ENCODE measurements around the gene SLC4A8.
"Not testable (repeated sequence)": the region's sequence is repeated elsewhere in the genome, so short reads cannot be mapped to it uniquely, and the experiment has no call there.

SLC4A8 gene

DNA sequence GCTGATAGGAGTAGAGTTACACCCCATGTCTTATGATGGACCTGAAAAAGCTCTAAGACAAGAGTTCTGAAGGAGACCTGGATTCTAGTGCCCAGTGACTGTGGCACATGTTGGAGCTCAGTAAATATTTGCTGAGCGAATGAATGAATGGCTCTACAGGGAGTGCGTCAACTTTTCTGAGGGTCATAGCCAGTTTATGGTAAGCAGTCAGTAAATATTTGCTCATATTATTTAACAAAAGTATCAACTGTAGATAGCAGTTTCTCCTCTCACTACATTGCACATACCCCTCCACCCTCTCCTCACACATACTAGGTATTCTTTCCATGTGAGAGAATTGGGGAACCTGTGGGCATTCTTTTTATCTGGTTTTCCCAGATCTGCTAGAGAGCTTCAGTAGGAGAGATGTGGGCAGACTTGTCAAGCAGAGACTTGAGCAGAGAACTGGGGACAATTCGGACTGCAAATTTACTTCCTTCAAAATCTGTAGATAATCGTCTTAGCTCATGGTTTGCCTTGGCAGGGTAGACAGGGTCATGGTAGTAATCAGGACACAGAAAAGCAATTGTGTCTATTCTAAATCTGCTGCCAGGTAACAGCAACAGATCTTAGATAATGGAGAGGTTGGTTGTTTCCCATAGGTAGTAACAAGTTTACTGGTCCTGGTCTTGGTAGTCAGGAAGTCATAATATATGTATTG, 5.7 kb downstream of the SLC4A8 start:
- no peak for DNase-seq

GRCh38 chr12:51432921-51433320, 8.3 kb downstream of the SLC4A8 start:
- no peak for DNase-seq

DNA sequence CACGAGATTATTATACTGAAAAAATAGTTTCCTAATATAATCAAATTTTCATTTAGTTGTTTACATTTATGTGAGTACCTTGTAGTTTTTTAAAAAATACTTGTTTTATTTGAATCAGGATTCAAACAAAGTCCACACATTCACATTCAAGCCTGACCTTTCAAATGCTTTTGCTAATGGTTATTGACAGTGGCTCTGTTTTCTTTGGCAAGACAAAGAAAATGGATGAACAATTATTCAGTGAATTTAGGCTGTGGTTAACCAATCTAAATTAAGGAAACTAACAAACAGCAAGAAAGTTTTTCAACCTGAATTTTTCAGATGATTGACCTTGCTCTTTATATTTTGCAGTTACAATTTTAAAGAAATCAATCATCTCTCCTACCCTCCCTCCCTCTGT, 9.7 kb downstream of the SLC4A8 start:
- DNase-seq, result no peak

GRCh38 chr12:51437431-51437830, 12.8 kb downstream of the SLC4A8 start:
- DNase-seq, result no peak

DNA sequence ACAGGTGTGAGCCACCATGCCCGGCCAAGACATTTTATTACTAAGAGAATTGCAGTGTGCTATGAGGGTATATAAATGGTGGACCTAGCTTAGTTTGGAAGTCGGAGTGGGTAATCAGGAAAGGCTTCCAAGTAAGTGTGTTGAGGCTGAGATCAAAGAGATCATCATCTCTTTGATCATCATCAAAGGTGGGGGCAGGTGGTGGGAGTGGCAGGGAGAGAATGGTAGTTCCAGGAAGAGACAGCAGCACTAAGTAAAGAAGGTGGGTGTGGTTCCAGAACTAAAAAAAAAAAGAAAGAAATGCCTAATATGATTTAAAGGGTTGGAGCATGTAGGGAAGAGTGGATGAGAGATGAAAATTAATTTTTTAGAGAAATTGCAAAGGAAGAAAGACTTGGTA, 14.7 kb downstream of the SLC4A8 start:
- no peak for DNase-seq

GRCh38 chr12:51441583-51441982, 17.0 kb downstream of the SLC4A8 start:
- DNase-seq, result peak in 1 of 2 donors; percentile 25

GRCh38 chr12:51442324-51442723, 17.7 kb downstream of the SLC4A8 start:
- DNase-seq, result no peak

GRCh38 chr12:51443573-51443972, 18.9 kb downstream of the SLC4A8 start:
- no peak for DNase-seq

DNA sequence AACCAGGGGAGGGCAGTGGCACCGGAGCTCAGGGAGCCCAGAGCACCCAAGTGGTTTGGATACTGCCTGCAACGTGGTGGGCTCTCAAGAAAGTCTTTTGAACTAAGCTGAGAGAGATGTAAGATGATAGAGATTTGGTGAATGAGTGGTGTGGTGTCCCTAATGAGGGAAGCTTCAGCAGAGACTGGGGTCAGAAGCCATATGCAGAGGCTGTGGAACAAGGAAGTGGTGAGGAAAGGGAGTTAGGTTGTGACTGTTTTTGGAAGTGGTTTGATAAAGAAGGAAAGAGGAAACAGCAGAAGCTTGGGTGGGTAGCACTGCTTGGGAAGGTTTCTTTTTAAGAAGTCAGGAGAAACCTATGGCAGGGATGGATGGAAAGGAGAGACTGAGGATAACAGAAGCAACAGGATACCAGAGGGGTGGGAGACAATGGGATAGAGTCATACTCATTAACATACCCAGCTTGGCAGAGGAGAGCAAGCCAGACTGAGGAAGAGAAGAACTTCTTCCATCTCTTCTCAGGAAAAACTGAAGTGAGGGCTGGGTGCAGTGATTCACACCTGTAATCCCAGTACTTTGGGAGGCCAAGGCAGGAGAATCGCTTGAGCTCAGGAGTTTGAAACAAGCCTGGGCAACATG, 24.1 kb downstream of the SLC4A8 start:
- no peak for DNase-seq

GRCh38 chr12:51449580-51450246, 25.1 kb downstream of the SLC4A8 start:
- no peak for DNase-seq

DNA sequence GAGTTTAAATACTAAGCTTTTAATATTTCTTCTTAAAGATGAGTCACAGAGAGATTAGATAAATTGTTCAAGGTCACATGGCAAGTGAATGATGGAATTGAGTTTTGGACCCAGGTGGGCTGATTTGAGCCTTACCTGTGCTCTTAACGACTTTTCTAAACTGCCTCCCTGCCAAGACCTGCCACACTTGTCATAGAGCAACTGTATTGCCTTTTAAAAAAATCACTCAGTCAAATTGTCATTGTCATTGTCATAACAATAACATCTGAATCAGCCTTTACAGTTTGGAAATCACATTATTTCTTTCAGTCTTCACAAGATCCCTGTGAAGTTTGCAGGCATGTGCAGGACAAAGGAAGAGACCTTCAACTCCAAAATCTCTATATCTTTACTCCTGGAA, 25.7 kb downstream of the SLC4A8 start:
- DNase-seq, result no peak

- no peak for DNase-seq
Measured at GRCh38 chr12:51450806-51451205, 26.2 kb downstream of the SLC4A8 start.

DNA sequence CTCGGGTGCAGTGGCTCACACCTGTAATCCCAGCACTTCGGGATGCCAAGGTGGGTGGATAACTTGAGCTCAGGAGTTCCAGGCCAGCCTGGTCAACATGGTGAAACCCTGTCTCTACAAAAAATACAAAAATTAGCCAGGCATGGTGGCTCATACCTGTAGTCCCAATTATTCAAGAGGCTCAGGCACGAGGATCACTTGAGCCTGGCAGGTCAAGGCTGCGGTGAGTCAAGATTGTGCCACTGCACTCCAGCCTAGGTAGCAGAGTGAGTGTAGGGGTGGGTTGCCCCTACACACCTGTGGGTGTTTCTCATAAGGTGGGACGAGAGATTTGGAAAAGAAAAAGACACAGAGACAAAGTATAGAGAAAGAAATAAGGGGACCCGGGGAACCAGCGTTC, 29.4 kb downstream of the SLC4A8 start:
- DNase-seq, result not testable (repeated sequence)

DNA sequence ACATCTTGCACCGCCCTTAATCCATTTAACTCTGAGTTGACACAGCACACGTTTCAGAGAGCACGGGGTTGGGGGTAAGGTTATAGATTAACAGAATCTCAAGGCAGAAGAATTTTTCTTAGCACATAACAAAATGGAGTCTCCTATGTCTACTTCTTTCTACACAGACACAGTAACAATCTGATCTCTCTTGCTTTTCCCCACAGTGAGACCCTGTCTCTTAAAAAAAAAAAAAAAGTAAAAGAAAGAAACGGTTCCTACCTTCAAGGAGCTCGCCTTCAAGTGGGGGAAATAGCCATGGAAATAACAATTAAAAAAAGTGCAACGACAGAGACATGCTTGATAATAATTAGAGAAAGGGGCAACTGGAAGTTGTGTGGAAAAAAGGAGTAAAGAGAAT, 30.4 kb downstream of the SLC4A8 start:
- not testable (repeated sequence) for DNase-seq

DNA sequence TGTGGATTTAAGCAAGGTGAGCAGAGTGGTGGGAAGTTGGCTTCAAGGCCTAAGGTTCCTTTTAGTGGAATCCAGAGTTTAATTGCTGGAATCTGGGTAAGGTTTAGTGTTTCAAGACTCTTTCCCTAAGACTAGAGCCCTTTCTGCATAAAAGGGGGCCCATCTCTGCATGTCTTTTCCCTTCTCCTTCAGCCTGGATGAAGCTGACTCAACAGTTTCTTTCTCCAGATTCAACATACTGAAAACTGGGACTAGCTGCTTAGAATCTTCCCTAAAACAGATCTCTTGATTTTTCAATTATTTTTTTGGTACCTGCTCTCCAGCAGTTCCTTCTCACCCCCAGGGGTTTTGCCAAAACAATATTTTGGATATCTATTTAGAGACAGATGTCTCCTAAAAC, 34.0 kb downstream of the SLC4A8 start:
- no peak for DNase-seq

GRCh38 chr12:51460519-51460918, 35.9 kb downstream of the SLC4A8 start:
- DNase-seq, result no peak

DNA sequence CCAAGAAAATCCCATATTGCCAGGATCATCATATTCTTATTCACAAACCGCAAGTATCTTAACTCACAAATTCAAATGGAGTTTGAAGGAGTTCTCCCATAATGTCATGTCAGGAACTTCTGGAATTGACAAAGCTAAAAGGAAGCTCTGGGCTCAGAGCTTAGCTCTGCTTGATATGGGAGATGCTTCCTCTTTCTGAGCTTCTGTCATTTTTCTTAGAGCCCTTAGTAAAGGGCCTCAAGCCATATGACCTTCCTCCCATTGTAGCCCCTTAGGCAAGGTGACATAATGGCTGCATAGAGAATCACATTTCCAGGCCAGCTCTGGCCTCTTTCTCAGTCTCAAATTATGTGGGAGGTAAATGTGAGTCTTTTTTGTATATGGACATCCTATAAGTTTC, 40.9 kb downstream of the SLC4A8 start:
- DNase-seq, result no peak

DNA sequence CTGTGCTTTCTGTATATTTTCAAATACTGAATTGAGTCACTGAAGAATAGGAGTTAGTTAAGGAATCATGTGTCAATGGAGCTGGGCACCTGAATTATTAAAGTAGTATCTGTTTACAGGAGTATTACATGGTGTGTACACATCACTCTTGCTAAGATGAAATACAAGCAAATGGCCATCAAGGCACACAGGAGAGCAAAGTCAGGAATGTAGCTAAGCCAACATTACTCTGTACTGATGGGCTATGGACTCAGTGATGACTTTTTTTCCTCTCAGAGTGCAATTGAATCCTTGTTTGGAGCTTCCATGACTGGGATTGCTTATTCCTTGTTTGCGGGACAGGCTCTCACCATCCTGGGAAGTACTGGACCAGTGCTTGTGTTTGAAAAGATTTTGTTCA, 45.5 kb downstream of the SLC4A8 start:
- no peak for DNase-seq

DNA sequence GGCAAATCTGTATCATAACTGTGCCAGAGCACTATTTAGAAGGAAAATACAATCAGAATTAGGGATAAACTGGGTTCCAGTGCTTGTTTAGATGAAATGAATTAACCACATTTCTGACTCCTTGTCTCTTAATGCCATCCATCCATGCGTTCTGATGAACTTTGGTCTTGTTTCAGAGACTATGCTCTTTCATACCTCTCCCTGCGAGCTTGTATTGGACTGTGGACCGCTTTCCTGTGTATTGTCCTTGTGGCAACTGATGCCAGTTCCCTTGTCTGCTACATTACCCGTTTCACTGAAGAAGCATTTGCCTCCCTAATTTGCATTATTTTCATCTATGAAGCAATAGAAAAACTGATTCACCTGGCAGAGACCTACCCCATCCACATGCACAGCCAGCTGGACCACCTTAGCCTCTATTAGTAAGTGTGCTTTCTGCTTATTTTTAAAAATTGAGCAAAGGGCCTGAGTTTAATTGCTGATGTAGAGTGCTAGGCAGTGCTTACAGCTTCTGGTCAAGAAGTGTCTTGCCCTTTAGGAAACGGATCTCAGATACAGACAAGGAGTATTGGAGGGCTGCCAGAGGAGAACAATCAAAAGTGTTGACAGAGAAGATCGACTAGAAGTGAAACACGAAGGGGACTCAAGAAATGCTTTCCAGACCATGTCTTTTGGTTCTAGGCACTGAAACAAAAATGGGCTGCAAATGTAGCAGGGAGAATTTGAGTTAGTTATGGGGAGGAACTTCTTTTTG, 46.7 kb downstream of the SLC4A8 start:
- no peak for DNase-seq

GRCh38 chr12:51472984-51473383, 48.4 kb downstream of the SLC4A8 start:
- DNase-seq, result no peak

- no peak for DNase-seq
Measured at GRCh38 chr12:51473947-51474346, 49.3 kb downstream of the SLC4A8 start.

DNA sequence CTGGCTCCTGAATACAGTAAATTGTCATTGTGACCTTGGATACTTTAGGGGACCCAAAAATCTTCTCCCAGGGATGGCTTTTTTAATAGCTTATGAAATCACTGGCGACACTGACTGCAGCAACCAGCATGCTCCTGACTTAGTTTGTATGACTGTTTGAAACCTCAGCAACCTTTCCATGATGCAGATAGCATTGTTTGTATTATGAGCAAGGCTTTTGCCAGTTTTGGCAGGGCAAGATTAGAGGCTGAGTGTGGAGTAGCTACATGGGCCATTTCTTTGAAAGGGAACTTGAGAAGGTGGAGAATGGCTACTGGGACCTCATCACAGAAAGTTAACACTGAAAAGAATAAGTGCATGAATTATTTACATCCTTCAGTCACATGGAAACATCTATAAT, 50.9 kb downstream of the SLC4A8 start:
- DNase-seq, result no peak

GRCh38 chr12:51480978-51481377, 56.3 kb downstream of the SLC4A8 start:
- no peak for DNase-seq
